Trophoblast cell (in vitro differentiated cells and primary cell): ENCODE data around the gene ZBTB40.

Source experiments
- DNase-seq, 2 donors: peaks; one replicate each; pipeline ENCODE4 v3.0.0-alpha.2; 2016
- H2AFZ ChIP-seq: 2 replicates; pipeline ENCODE4 v1.6.1; 2013; ENCODE audit warnings: low read length, moderate library complexity, mild to moderate bottlenecking; ENCODE audit not compliant: insufficient read depth, poor library complexity
- H2AK5ac ChIP-seq: 2 replicates; pipeline ENCODE4 v1.6.1; 2013; ENCODE audit warnings: mild to moderate bottlenecking, low read length
- H2BK120ac ChIP-seq: 2 replicates; pipeline ENCODE4 v1.6.1; 2013; ENCODE audit warnings: low read length, mild to moderate bottlenecking, moderate library complexity; ENCODE audit not compliant: insufficient read depth, poor library complexity
- H2BK12ac ChIP-seq: 2 replicates; pipeline ENCODE4 v1.6.1; 2013; ENCODE audit warnings: mild to moderate bottlenecking, low read length, moderate library complexity
- H2BK5ac ChIP-seq: 2 replicates; pipeline ENCODE4 v1.6.1; 2013; ENCODE audit warnings: low read length, low read depth, moderate library complexity, mild to moderate bottlenecking; ENCODE audit not compliant: poor library complexity
- H3K14ac ChIP-seq: 2 replicates; pipeline ENCODE4 v1.6.1; 2013; ENCODE audit warnings: mild to moderate bottlenecking, low read length
- H3K18ac ChIP-seq: 2 replicates; pipeline ENCODE4 v1.6.1; 2013; ENCODE audit warnings: mild to moderate bottlenecking, low read length
- H3K23ac ChIP-seq: 2 replicates; pipeline ENCODE4 v1.6.1; 2013; ENCODE audit warnings: low read length
- H3K27ac ChIP-seq: 2 replicates; pipeline ENCODE4 v1.5.1; 2013; ENCODE audit warnings: low read depth, mild to moderate bottlenecking, inconsistent platforms, low read length, moderate library complexity
- H3K27me3 ChIP-seq: 2 replicates; pipeline ENCODE4 v1.6.1; 2013; ENCODE audit warnings: inconsistent platforms, mild to moderate bottlenecking, low read length, moderate library complexity; ENCODE audit not compliant: insufficient read depth
- H3K36me3 ChIP-seq, 2 experiments: 1 replicate in 1 of 2; 2 replicates in 1 of 2; pipeline ENCODE4 v1.6.1; 2013; ENCODE audit warnings: low read length in 2 of 2, mild to moderate bottlenecking in 2 of 2, moderate library complexity in 1 of 2; ENCODE audit not compliant: insufficient read depth in 2 of 2, control insufficient read depth in 1 of 2
- H3K4ac ChIP-seq: 2 replicates; pipeline ENCODE4 v1.6.1; 2013; ENCODE audit warnings: low read depth, mild to moderate bottlenecking, low read length, moderate library complexity
- H3K4me1 ChIP-seq, 2 experiments: 1 replicate in 1 of 2; 2 replicates in 1 of 2; pipeline ENCODE4 v1.6.1; 2013; ENCODE audit warnings: low read length in 2 of 2, mild to moderate bottlenecking in 2 of 2, moderate library complexity in 1 of 2; ENCODE audit not compliant: insufficient read depth in 2 of 2, control insufficient read depth in 1 of 2
- H3K4me2 ChIP-seq: 2 replicates; pipeline ENCODE4 v1.6.1; 2013; ENCODE audit warnings: inconsistent platforms, mild to moderate bottlenecking, low read length, moderate library complexity
- H3K4me3 ChIP-seq: 2 replicates; pipeline ENCODE4 v1.5.1; 2013; ENCODE audit warnings: mild to moderate bottlenecking, low read depth, low read length, inconsistent platforms
- H3K79me1 ChIP-seq: one replicate; pipeline ENCODE4 v1.6.1; 2013; ENCODE audit warnings: low read length
- H3K79me2 ChIP-seq: 2 replicates; pipeline ENCODE4 v1.6.1; 2013; ENCODE audit warnings: low read length, mild to moderate bottlenecking; ENCODE audit not compliant: control insufficient read depth, insufficient read depth, poor library complexity
- H3K9ac ChIP-seq: 2 replicates; pipeline ENCODE4 v1.6.1; 2013; ENCODE audit warnings: mild to moderate bottlenecking, low read length
- H3K9me3 ChIP-seq: 2 replicates; pipeline ENCODE4 v1.6.1; 2013; ENCODE audit warnings: low read depth, mild to moderate bottlenecking, control low read depth, inconsistent platforms, low read length; ENCODE audit not compliant: insufficient read depth
- H4K12ac ChIP-seq: 2 replicates; pipeline ENCODE4 v1.6.1; 2013; ENCODE audit warnings: low read depth, mild to moderate bottlenecking, low read length, moderate library complexity
- H4K8ac ChIP-seq: 2 replicates; pipeline ENCODE4 v1.6.1; 2013; ENCODE audit warnings: low read depth, mild to moderate bottlenecking, low read length, moderate library complexity
- H4K91ac ChIP-seq: one replicate; pipeline ENCODE4 v1.6.1; 2013; ENCODE audit warnings: low read depth, mild to moderate bottlenecking, low read length, moderate library complexity
- WGBS: extraction: QIAGEN DNeasy Blood & Tissue Kit; methylation state at CpG from one replicate; pipeline ENCODE4 v1.1.7; 2013; ENCODE audit warnings: missing lambda C conversion rate; ENCODE audit not compliant: insufficient read length, insufficient coverage; ENCODE audit errors: extremely low coverage; 5-methylcytosine and 5-hydroxymethylcytosine counted together

The ZBTB40 gene

GRCh38 chr1:22418933-22419382, 32.7 kb upstream of the ZBTB40 start:
- Histone ChIP-seq H2BK12ac (no peak overlapping the region), H2AK5ac (no peak overlapping the region), H4K91ac (no peak overlapping the region), H3K4me3 (no peak overlapping the region), H2BK5ac (no peak overlapping the region), H3K18ac (no peak overlapping the region), H3K9me3 (no peaks in the 10 kb centered on the region), H3K27me3 (no peaks in the 10 kb centered on the region), H2BK120ac (no peak overlapping the region), H3K4me2 (no peak overlapping the region), H3K27ac (no peak overlapping the region), H3K79me2 (no peaks in the 10 kb centered on the region), H2AFZ (no peak overlapping the region), H4K8ac (no peak overlapping the region), H3K4me1 (peaks cover 2 to 5% of the 10 kb centered on the region in 2 experiments), H3K4ac (no peak overlapping the region), H3K36me3 (no peaks in the 10 kb centered on the region), H3K79me1 (peaks cover 10% of the 10 kb centered on the region), H3K14ac (no peak overlapping the region), H4K12ac (no peak overlapping the region), H3K23ac (no peak overlapping the region), H3K9ac (no peak overlapping the region)
- WGBS = no CpG with 5 or more reads among the region's 2 CpGs
- DNase-seq = peak in 1 of 2 donors; percentile 25

- Histone ChIP-seq H4K12ac (no peak overlapping the region), H3K9me3 (no peaks in the 10 kb centered on the region), H2AK5ac (no peak overlapping the region), H2BK5ac (no peak overlapping the region), H2BK120ac (no peak overlapping the region), H2BK12ac (no peak overlapping the region), H3K36me3 (no peaks in the 10 kb centered on the region), H4K8ac (no peak overlapping the region), H3K4me3 (no peak overlapping the region), H3K79me1 (peaks cover 2% of the 10 kb centered on the region), H3K14ac (no peak overlapping the region), H3K27ac (no peak overlapping the region), H3K4ac (no peak overlapping the region), H3K4me2 (no peak overlapping the region), H3K79me2 (no peaks in the 10 kb centered on the region), H2AFZ (no peak overlapping the region), H3K9ac (no peak overlapping the region), H3K27me3 (no peaks in the 10 kb centered on the region), H3K4me1 (peaks cover 0 to 2% of the 10 kb centered on the region in 2 experiments), H3K23ac (no peak overlapping the region), H4K91ac (no peak overlapping the region), H3K18ac (no peak overlapping the region)
- WGBS = no CpG with 5 or more reads among the region's 15 CpGs
- peak; percentile 72 to 83 for DNase-seq
These were observed 31.1 kb upstream of the ZBTB40 start for GRCh38 chr1:22420455-22421053.

- Histone ChIP-seq H2BK5ac (no peak overlapping the region), H3K4me2 (no peak overlapping the region), H3K4ac (no peak overlapping the region), H3K79me1 (peaks cover 2% of the 10 kb centered on the region), H4K91ac (no peak overlapping the region), H3K9ac (no peak overlapping the region), H2AK5ac (no peak overlapping the region), H3K14ac (no peak overlapping the region), H2BK120ac (no peak overlapping the region), H2AFZ (no peak overlapping the region), H2BK12ac (no peak overlapping the region), H3K4me3 (no peak overlapping the region), H3K18ac (no peak overlapping the region), H3K9me3 (no peaks in the 10 kb centered on the region), H4K12ac (no peak overlapping the region), H3K27me3 (no peaks in the 10 kb centered on the region), H3K36me3 (no peaks in the 10 kb centered on the region), H3K79me2 (no peaks in the 10 kb centered on the region), H3K4me1 (no peaks in the 10 kb centered on the region), H3K23ac (no peak overlapping the region), H3K27ac (no peak overlapping the region), H4K8ac (no peak overlapping the region)
- DNase-seq = no peak
- no CpG with 5 or more reads among the region's 4 CpGs for WGBS
These were observed 24.9 kb upstream of the ZBTB40 start for GRCh38 chr1:22426781-22427180.

GRCh38 chr1:22428672-22429071, 23.0 kb upstream of the ZBTB40 start:
- no peaks in the 10 kb centered on the region for H3K79me2 ChIP-seq
- H3K4me3 ChIP-seq = peak overlapping the region; percentile 37
- peak overlapping the region; percentile 14 for H4K91ac ChIP-seq
- H3K4ac ChIP-seq = no peak overlapping the region
- H3K79me1 ChIP-seq = peaks cover 2% of the 10 kb centered on the region
- no peaks in the 10 kb centered on the region for H3K9me3 ChIP-seq
- no peak overlapping the region for H3K14ac ChIP-seq
- H3K27ac ChIP-seq = no peak overlapping the region
- no peak overlapping the region for H2AK5ac ChIP-seq
- H3K4me2 ChIP-seq = peak overlapping the region; percentile 52
- no peaks in the 10 kb centered on the region for H3K27me3 ChIP-seq
- H4K8ac ChIP-seq = peak overlapping the region; percentile 65
- H2BK12ac ChIP-seq = no peak overlapping the region
- no peak overlapping the region for H3K9ac ChIP-seq
- H3K18ac ChIP-seq = no peak overlapping the region
- WGBS = no CpG with 5 or more reads among the region's 5 CpGs
- no peaks in the 10 kb centered on the region for H3K4me1 ChIP-seq
- no peaks in the 10 kb centered on the region for H3K36me3 ChIP-seq
- H2BK120ac ChIP-seq = no peak overlapping the region
- no peak overlapping the region for H3K23ac ChIP-seq
- no peak overlapping the region for H2AFZ ChIP-seq
- no peak overlapping the region for H2BK5ac ChIP-seq
- H4K12ac ChIP-seq = no peak overlapping the region
- DNase-seq = peak; percentile 68 to 91
